GM18526 (cell line): ENCODE results near the gene ERBB4.

Experiments
- POLR2A ChIP-seq: IDR thresholded peaks from 3 replicates; pipeline ENCODE4 v1.6.1; 2011; ENCODE audit not compliant: insufficient read length; ENCODE audit errors: extremely low read depth

Gene ERBB4

GRCh38 chr2:211845338-211846035 is 693.1 kb downstream of the ERBB4 start:
- TF ChIP-seq POLR2A = no peak

GRCh38 chr2:211837706-211838105 is 700.9 kb downstream of the ERBB4 start:
- no peak for TF ChIP-seq POLR2A

- no peak for TF ChIP-seq POLR2A
Observed at GRCh38 chr2:211837206-211837605, 701.4 kb downstream of the ERBB4 start.

GRCh38 chr2:211836409-211836808 is 702.2 kb downstream of the ERBB4 start:
- no peak for TF ChIP-seq POLR2A

- no peak for TF ChIP-seq POLR2A
Observed at GRCh38 chr2:211835695-211836094, 702.9 kb downstream of the ERBB4 start.

GRCh38 chr2:211833582-211834279 is 704.9 kb downstream of the ERBB4 start:
- TF ChIP-seq POLR2A = no peak

- TF ChIP-seq POLR2A = no peak
Observed at GRCh38 chr2:211829725-211830124, 708.9 kb downstream of the ERBB4 start.

- TF ChIP-seq POLR2A = no peak
Observed at GRCh38 chr2:211823886-211824479, 714.6 kb downstream of the ERBB4 start.

GRCh38 chr2:211822686-211823335 is 715.8 kb downstream of the ERBB4 start:
- TF ChIP-seq POLR2A = no peak

GRCh38 chr2:211816754-211817153 is 721.8 kb downstream of the ERBB4 start:
- no peak for TF ChIP-seq POLR2A

- no peak for TF ChIP-seq POLR2A
Observed at GRCh38 chr2:211812587-211812986, 726.0 kb downstream of the ERBB4 start.

GRCh38 chr2:211802666-211803065 is 735.9 kb downstream of the ERBB4 start:
- no peak for TF ChIP-seq POLR2A

- no peak for TF ChIP-seq POLR2A
Observed at GRCh38 chr2:211800001-211800400, 738.6 kb downstream of the ERBB4 start.

GRCh38 chr2:211798868-211799267 is 739.7 kb downstream of the ERBB4 start:
- no peak for TF ChIP-seq POLR2A

- no peak for TF ChIP-seq POLR2A
Observed at GRCh38 chr2:211793690-211794089, 744.9 kb downstream of the ERBB4 start.

- no peak for TF ChIP-seq POLR2A
Observed at GRCh38 chr2:211789982-211790381, 748.6 kb downstream of the ERBB4 start.
